Measurements from ENCODE around the gene CDR2L. TPM values are rescaled to one million over a fixed set of nuclear protein-coding genes. Genes with fewer than 3 reads are reported as not detected.
"Not testable (repeated sequence)": the region's sequence is repeated elsewhere in the genome, so short reads cannot be mapped to it uniquely, and the experiment has no call there.

The CDR2L gene
- total RNA-seq, 1 donor from 2014 or later: 0.20 TPM

DNA sequence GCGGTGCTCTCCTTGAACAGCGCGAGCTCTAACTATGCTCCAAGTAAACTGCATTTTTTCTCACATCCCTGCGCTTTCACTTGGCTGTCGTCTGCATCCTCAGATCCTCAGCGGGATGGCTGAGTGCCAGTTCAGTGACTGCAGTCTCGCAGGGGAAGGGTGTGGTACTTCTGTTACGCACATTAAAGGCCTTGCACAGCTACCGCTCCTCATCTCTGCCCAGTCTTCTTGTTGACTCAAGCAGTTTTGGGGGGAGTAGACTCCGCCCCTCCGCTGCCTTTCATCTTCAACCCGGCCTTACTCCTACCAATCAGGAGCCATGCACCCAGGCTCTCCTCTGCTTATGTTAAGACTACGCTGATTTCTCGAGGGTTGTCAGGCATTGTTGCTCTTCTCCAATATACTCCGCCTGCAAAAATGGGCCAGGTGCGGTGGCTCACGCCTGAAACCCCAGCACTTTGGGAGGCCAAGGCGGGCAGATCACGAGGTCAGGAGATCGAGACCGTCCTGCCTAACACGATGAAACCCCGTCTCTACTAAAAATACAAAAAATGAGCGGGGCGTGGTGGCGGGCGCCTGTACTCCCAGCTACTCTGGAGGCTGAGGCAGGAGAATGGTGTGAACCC is 49.3 kb downstream of the CDR2L start:
- intact Hi-C loops (cut with micrococcal nuclease): loop anchor here (10.0 kb wide), 1 partner anchor 478 kb away; the partner anchor contains the start of genes CASKIN2 and TSEN54

DNA sequence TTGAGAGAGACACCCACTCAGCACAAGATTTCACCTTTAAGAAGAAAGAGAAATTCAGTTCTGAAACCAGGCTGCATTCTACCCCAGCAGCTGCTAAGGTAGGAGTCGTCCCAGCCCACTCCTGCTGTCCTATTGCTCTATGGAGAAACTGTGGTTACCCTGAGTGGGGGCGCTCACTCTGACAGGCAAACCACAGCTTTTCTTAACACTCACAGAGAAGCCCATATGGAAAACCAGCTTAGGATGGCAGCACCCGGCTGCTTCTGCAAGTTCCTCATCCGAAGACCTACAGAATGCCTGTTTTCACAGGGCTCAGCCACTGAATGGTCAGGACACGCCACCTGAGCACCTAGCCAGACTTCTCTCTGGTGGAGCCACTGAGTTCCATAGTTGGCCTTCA is 51.8 kb downstream of the CDR2L start:
- intact Hi-C loops (cut with micrococcal nuclease): loop anchor here (10.0 kb wide), 1 partner anchor 476 kb away; the partner anchor contains the start of genes CASKIN2 and TSEN54

DNA sequence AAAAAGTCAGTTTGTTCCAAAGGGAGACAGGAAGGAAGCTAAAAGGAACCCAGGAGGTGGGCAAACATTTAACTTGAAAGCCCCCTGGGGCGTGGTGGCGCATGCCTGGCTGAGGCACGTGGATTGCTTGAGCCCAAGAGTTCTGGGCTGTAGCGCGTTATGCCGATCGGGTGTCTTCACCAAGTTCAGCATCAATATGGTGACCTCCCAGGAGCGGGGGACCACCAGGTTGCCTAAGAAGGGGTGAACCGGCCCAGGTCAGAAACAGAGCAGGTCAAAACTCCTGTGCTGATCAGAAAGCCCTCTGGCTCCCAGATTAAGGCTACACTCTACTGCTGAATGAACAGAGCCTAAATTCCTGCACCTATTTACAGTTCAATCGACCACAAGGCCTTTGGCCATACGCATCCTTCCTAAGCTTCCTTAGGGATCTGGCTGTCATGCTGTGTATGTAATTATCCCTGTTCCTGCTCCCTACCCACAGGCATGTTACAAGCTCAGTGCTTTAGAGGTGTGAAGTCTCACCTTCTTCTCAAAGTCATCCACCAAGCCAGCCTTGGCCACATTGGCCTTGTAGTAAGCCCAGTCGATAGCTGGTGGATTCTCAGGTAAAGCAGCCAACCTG is 54.3 kb downstream of the CDR2L start:
- intact Hi-C loops (cut with micrococcal nuclease): no loop called here

DNA sequence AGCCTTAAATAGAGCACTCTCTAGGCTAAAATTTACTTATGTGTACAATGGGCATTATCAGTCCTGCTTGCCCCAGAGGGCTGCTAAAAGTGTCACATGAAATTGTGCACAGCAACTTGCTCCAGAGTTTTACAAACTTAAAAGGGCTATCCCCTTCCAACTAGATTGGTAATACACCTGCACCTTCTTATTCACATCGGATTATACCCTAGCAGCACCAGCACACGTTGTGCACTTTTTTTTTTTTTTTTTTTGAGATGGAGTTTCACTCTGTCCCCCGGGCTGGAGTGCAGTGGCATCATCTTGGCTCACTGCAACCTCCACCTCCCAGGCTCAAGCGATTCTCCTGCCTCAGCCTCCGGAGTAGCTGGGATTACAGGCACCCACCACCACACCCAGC is 56.4 kb downstream of the CDR2L start:
- intact Hi-C loops (cut with micrococcal nuclease): not testable (repeated sequence)

DNA sequence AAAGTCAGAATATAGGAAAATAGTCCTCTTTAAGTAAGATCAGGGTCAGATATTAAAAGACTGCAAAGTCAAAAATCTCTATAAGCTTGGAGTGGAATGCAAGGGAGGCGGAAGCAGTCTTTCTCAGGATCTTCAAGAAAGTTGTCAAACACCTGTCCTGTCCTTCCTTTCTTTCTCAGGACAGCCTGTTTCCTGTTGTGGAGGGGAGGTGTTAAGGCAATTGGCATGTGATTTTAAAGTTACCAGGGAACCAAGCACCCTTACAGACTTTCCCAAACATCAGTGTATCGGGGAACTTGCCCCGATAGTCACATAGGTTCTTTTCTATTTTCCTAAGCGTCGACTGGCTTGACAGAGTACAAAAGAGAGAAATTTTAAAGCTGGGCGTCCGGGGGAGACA is 57.3 kb downstream of the CDR2L start:
- intact Hi-C loops (cut with micrococcal nuclease): loop anchor here (5.0 kb wide), 5 partner anchors 32 to 363 kb away; partner anchors contain the start of genes ARMC7, GRB2, MRPL58 and SLC16A5

DNA sequence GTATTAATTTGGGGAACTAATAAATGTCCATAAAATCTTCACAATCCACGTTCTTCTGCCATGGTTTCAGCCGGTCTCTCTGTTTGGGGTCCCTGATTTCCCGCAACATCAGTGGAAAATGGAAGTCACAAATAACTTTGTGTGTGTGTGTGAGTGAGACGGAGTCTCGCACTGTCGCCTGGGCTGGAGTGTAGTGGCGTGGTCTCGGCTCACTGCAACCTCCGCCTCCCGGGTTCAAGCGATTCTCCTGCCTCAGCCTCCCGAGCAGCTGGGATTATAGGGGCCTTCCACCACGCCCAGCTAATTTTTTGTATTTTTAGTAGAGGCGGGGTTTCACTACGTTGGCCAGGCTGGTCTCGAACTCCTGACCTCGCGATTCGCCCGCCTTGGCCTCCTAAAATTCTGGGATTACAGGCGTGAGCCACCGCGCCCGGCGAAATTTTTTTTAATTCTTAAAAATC is 58.5 kb downstream of the CDR2L start:
- intact Hi-C loops (cut with micrococcal nuclease): loop anchor here (1.0 to 5.0 kb wide), 11 partner anchors 12 to 479 kb away; partner anchors contain the start of genes ARMC7, CDR2L, GGA3 and GRB2

DNA sequence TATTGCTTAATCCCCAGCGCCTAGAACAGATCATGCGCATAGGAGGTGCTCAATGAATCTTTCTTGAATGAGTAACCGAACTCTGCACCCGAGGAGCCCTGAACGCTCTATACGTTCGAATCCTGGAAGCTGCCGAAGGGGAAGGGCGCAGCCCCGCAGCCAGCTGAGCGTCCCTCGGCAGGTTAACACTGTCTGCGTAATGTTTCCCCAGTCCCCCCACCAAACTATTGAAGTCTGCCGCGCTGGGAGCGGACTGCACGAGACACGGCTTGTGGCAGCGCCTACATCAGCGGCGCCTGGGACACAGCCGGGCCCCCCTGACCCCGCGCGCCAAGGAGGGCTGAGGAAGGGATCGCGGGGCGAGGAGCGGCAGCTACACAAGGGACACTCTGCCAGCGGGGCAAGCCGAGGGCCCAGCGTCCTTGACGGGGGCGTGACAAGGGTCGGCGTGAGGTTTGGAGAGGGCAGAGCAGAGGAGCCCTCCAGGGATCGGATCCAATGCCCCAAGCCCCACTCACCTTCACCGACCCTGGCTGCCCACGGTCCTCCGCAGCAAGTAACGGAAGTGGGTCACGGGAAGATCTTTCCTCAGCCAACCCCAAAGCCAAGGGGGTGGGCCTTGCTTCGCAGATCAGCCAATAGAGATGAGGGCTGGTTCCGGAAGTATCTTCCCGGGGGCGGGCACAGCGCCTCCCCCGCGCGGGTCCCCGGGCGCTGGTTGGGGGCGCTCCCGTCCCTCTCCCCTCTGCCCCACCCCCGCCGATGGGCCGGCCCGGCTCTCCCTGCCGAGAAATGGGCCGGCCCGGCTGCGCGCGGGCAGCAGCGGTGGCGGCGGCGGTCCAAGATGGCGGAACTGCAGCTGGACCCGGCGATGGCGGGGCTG is 59.2 kb downstream of the CDR2L start, which contains the start of the genes ATP5PD and KCTD2:
TSS of gene ATP5PD (minus strand) at position 563 of the 883 bp plus-strand sequence. CDS start 4,319 bp downstream, outside the sequence.
TSS of gene KCTD2 (plus strand) at position 819 of the 883 bp plus-strand sequence. CDS start at position 845, 26 bp downstream.
- intact Hi-C loops (cut with micrococcal nuclease): loop anchor here (1.0 to 5.0 kb wide), 13 partner anchors 12 to 478 kb away; partner anchors contain the start of genes ARMC7, CDR2L, GGA3 and GRB2

DNA sequence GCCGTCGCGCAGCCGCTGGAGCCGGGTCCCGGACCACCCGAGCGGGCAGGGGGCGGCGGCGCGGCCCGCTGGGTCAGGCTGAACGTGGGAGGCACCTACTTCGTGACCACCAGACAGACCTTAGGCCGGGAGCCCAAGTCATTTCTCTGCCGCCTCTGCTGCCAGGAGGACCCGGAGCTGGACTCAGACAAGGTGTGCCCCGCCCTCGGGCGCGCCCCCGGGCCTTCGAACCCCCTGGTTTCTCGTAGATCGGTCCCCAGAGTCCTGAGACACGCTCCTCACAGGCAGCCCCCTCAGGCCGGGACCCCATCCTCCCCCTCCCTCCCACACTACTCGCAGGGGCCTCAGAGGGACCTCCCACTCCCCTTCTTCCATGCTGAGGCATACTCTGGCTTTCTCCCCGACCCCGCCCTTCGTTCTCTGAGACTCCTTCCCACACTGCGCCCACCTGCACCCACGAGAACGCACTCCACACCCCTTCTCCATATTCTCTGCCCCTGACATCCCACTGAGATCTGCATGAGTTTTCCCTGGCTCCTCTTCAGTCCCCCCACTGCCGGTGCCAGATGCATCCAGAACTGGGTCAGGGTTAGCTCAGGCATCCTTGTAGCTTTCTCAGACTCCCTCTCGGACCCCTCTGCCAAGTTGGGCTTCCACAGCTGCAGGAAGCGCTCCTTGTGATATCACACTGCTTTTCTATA is 60.1 kb downstream of the CDR2L start:
- intact Hi-C loops (cut with micrococcal nuclease): loop anchor here (1.0 to 5.0 kb wide), 11 partner anchors 35 to 477 kb away; partner anchors contain the start of genes ARMC7, CDR2L, GGA3 and GRB2

DNA sequence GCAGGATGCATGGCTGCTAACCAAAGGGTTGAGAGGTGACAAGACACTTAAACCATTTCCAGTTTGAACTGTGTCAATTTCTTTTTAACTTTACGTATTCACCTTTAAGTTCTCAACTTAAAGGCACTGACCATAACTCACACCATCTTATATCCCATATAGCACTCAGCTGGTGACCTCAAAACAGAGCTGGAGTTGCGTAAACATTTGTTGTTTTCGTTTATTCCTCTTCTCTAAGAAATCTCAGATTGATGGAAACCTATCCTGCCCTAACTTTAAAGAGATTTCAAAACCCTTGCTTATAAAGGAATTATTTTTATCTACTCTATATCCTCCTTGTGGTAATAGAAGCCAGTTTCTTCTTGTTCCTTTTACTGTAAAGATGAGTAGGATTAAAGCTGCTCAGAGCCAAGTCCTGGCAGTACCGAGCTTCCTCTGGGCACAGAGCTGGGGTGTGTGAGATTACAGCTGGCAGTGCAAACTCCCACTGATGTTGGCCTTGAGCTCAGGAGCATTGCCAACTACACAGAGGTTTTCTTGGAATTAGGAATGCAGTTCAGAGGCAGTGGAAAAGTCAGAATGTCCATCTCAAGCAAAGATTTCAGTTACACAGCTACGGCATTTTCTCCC is 60.9 kb downstream of the CDR2L start:
- intact Hi-C loops (cut with micrococcal nuclease): loop anchor here (5.0 kb wide), 5 partner anchors 36 to 359 kb away; partner anchors contain the start of genes ARMC7, GRB2, MRPL58 and SLC16A5

DNA sequence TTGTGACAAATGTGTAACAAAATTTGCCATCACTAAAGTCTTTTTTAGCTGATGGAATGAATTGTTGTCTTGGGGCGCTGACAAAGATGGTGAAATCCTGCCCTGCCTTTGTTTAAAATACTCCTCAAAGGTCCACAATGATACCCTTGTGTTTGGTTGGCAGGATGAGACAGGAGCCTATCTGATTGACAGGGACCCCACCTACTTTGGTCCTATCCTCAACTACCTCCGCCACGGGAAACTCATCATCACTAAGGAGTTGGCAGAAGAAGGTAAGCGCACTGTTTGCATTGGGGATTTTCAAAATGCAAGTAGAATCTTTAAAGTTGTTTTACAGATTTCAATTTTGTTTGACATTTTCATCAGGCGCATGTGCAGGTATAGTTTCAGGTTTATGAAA is 61.6 kb downstream of the CDR2L start:
- intact Hi-C loops (cut with micrococcal nuclease): loop anchor here (5.0 kb wide), 5 partner anchors 37 to 358 kb away; partner anchors contain the start of genes ARMC7, GRB2, MRPL58 and SLC16A5

DNA sequence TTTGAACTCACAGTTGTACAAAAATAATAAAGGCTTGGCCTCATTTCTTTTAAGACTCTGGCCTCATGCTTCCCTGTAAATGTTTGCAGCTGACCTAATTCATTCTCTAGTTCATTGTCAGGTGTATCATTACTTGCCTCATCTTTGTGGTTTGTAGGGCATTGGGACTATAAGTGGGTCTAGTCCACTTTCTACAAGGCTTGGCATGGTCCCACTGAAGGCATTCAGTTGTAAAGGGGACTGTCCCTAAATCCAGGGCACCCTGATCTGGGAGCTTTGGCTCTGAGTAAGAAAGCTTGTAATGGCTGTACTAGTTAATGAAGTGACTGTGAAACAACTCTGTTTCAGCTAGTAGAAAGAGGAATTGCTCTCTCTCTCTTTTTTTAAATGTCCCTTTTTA is 62.3 kb downstream of the CDR2L start:
- intact Hi-C loops (cut with micrococcal nuclease): loop anchor here (5.0 kb wide), 5 partner anchors 37 to 358 kb away; partner anchors contain the start of genes ARMC7, GRB2, MRPL58 and SLC16A5

DNA sequence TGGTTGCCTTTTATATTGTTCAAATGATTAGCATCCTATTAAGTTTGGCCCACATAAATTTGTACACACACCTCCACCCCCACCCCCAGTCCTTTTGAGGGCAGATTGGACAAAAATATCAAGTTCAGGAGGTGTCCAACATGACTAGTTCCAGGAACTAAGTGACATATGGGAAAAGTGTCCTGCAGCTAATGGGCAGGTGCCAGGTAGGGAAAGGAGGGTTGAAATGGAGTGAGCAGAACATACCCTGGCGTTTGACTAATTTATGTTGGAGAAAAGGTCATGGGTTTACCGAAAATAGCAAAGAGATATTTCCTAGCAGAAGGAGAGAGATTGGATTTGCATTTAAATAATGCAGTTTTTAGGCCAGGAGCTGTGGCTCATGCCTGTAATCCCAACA is 64.5 kb downstream of the CDR2L start:
- intact Hi-C loops (cut with micrococcal nuclease): no loop called here

Other genes with a start within 250 kb of the CDR2L start
- 308 TPM in 2 replicates for gene NHERF1, start 239.0 kb upstream of the CDR2L start, total RNA-seq
- 37.4 and 40.9 TPM in 2 replicates for gene NAT9, start 211.3 kb upstream of the CDR2L start, total RNA-seq
- gene GRIN2C, start 127.7 kb upstream of the CDR2L start, total RNA-seq: 0.22 and 0.49 TPM in 2 replicates
- 37.3 and 40.6 TPM in 2 replicates for gene FDXR, start 114.6 kb upstream of the CDR2L start, total RNA-seq
- not detected in 2 replicates for gene FADS6, start 94.0 kb upstream of the CDR2L start, total RNA-seq
- not detected in 2 replicates for gene USH1G, start 64.4 kb upstream of the CDR2L start, total RNA-seq
- not detected in 2 replicates for gene OTOP2, start 63.4 kb upstream of the CDR2L start, total RNA-seq
- gene OTOP3, start 51.7 kb upstream of the CDR2L start, total RNA-seq: not detected in 2 replicates
- 0.61 and 1.2 TPM in 2 replicates for gene HID1, start 14.9 kb upstream of the CDR2L start, total RNA-seq
- 43.1 and 43.3 TPM in 2 replicates for gene MRPL58, start 25.0 kb downstream of the CDR2L start, total RNA-seq
- 186 and 190 TPM in 2 replicates for gene ATP5PD, start 59.3 kb downstream of the CDR2L start, total RNA-seq
- gene KCTD2, start 59.6 kb downstream of the CDR2L start, total RNA-seq: 19.3 and 20.3 TPM in 2 replicates
- gene SLC16A5, start 100.3 kb downstream of the CDR2L start, total RNA-seq: 7.6 and 7.8 TPM in 2 replicates
- gene ARMC7, start 122.3 kb downstream of the CDR2L start, total RNA-seq: 15.7 and 16.5 TPM in 2 replicates
- gene NT5C, start 144.1 kb downstream of the CDR2L start, total RNA-seq: 52.1 and 53.9 TPM in 2 replicates
- 236 and 281 TPM in 2 replicates for gene JPT1, start 166.9 kb downstream of the CDR2L start, total RNA-seq
- gene SUMO2, start 195.3 kb downstream of the CDR2L start, total RNA-seq: 493 and 503 TPM in 2 replicates
- gene NUP85, start 218.0 kb downstream of the CDR2L start, total RNA-seq: 97.3 and 99.6 TPM in 2 replicates

Data from T-helper 1 cell treated with Interleukin-12 subunit alpha and Interleukin-12 subunit beta and Interleukin-4 antibody, amounts not matched to agents 30 ng/mL and 1 ng/mL, for 36 hours (primary cell).